Posterior cingulate gyrus (tissue), 11 donors: Measurements from ENCODE around the gene PITX3.

Experiments used
- DNase-seq, 10 donors: peaks; one replicate each; pipeline versions ENCODE4 v3.0.0 to v3.0.0-alpha.2; 2020 to 2021; ENCODE audit warnings: mixed read lengths in 3 of 10
- intact Hi-C: fragments of 100-400 bp; cut with DNase I; formaldehyde crosslinking; loops from one replicate; pipeline ENCODE4 v1.15.1; 2023

PITX3 gene

GRCh38 chr10:102241444-102242117, at the start of gene PITX3:
Gene PITX3 (minus strand): TSS chr10:102241512. CDS start chr10:102232080, 9,432 bp downstream.
- intact Hi-C loops: no loop called here

DNA sequence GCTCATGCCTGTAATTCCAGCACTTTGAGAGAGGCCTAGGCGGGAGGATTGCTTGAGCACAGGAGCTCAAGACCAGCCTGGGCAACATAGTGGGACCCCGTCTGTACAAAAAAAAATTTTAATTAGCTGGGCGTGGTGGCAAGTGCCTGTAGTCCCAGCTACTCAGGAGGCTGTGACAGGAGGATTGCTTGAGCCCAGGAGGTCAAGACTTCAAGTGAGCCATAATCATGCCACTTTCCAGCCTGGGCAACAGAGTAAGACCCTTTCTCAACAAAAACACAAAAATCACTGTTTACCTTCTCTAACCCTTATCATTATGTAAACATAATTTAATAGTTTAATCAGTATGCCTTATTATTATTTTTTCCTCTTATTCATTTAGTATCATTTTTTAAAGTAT, 48.5 kb upstream of the PITX3 start:
- intact Hi-C loops: no loop called here
- DNase-seq: no peak

More at GRCh38 chr10:102241444-102242117, at the start of gene PITX3:
- peak; percentile 20 to 95 (median 70) for DNase-seq

DNA sequence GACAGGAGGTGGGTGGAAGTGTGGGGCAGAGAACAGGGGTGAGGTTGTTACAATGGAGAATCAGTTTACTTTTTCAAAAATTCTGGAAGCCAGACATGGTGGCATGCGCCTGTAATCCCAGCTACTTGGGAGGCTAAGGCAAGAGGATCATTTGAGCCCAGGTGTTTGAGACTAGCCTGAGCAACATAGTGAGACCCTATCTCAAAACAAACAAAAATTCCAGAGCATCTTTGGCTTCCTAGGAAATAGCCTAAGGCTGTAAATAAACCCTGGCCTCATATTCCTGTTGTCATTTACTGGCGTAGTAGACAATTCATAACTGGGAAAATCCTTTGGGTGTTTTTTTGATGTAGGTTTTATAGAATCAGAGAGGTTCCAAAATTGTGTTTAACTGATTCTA, 48.0 kb upstream of the PITX3 start:
- intact Hi-C loops: no loop called here
- DNase-seq: no peak

- no peak for DNase-seq
- intact Hi-C loops: no loop called here
Observed at GRCh38 chr10:102287991-102288390, 46.7 kb upstream of the PITX3 start.

DNA sequence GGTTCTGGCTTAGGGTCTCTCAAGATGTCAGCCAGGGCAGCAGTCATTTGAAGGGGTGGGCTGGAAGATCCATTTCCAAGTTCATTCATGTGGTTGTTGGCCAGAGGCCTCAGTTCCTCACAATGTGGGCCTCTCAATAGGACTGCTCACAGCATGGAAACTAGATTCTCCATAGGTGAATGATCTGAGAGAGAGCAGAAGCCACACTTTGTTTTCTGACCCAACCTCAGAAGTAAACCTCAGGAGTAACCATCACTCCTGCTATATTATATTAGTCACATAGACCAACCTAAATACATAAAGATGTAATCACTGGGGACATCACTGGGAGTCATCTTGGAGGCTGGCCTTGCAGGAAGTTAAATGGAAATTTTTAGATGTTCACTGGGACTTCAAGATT, 46.2 kb upstream of the PITX3 start:
- DNase-seq: no peak
- intact Hi-C loops: no loop called here

DNA sequence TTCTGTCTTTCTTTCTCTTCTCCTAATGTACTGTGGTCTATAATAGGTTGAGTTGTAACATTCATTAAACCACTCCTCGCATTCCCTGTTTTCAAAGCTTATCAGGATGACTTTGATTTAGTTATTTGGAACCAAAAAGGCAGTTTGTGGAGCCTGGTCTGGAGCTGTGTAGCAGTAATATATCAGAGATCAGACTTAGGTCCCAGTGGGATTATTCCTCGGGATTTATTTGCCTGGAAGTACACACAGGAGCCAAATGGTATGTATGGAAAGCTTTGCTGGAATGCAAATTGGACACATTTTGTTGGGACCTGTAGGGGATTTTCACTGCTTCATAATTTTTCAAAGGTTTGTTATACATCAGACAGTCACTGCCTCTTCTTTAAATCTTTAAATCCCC, 44.9 kb upstream of the PITX3 start:
- intact Hi-C loops: no loop called here
- DNase-seq: no peak

DNA sequence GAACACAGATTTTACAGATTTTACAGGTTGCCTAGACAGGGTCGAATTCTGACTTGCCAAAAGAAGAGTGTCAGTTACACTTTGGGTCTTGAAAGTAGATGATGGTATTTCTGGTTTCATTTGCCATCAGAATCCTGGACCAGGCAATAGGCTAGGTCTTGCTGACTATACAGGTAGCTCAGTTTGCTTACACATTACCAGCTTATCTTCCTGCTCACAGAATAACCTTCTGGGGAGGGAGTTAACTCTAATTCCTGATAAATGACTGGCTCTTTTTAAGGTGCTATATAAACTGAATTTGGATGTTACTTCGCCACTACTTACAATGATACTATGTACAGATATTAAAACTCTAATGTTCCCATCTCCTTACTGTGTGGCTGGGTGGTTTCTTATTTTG, 43.8 kb upstream of the PITX3 start:
- no peak for DNase-seq
- intact Hi-C loops: no loop called here

GRCh38 chr10:102284531-102284930, 43.2 kb upstream of the PITX3 start:
- intact Hi-C loops: no loop called here
- no peak for DNase-seq

GRCh38 chr10:102283890-102284289, 42.6 kb upstream of the PITX3 start:
- DNase-seq: no peak
- intact Hi-C loops: no loop called here

- intact Hi-C loops: no loop called here
- DNase-seq: no peak
Observed at GRCh38 chr10:102283488-102283887, 42.2 kb upstream of the PITX3 start.

DNA sequence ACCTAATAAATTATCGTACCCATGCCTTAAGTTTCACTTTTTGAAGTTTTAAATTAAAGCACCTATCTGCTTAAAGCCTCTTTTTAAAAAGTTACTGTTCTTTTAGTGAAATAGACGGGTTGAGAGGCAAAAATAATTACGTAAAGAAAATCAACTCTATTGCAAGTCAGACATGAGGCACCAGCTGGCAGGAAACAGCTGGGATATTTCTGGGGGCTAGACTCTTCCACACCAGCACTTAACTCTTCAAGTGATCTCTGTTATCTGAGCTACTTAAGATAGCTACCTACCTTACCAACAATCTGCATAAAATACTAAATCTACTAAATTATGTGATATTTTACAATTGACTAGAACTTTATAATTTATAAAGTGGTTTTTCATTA, 39.8 kb upstream of the PITX3 start:
- intact Hi-C loops: no loop called here
- no peak for DNase-seq

- intact Hi-C loops: no loop called here
- peak in 1 of 10 donors; percentile 4 for DNase-seq
Observed at GRCh38 chr10:102280397-102281101, 39.2 kb upstream of the PITX3 start.

DNA sequence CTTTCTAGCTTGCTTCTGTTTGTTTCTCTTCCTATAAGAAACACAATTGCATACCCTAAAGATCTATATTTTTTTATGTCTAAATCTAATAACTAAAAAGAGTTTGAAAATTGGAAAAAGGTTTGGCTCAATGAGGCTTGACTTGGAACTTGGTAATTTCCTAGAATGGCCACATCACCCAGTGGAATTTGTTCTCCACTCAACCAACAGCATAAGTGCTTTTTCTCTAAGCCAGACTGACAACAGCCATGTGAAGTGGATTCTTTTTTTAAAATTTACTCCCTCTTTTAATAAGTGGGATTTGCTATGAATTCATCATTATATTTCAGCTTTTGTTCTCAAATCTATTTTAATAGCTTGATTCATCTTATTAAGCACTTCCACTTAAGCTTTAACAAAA, 37.8 kb upstream of the PITX3 start:
- no peak for DNase-seq
- intact Hi-C loops: no loop called here

DNA sequence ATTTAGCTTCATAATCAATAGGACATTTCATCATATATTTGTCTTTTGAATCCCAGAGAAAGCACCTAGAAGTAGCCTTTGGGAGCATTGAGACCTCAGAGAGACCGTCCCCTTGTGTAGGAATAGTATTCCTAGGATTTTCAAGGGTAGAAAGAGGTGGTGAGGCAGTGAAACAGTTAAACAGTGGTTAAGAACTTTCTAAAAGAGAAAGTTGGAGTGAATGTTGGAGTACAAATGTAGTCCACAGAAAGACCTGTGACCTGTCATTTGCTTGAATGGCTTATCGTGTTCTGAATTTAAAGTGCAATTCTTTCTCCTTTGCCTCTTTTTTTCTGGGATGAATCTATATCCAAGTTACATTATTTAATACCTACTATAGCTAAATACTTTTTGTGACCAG, 34.0 kb upstream of the PITX3 start:
- DNase-seq: no peak
- intact Hi-C loops: no loop called here

- intact Hi-C loops: no loop called here
Observed at GRCh38 chr10:102274062-102274461, 32.8 kb upstream of the PITX3 start.

GRCh38 chr10:102269017-102269416, 27.7 kb upstream of the PITX3 start:
- intact Hi-C loops: loop anchor here (10.0 kb wide), 1 partner anchor 56 kb away; no protein-coding TSS in a partner anchor
- no peak for DNase-seq

More at GRCh38 chr10:102274062-102274461, 32.8 kb upstream of the PITX3 start:
- DNase-seq: no peak

DNA sequence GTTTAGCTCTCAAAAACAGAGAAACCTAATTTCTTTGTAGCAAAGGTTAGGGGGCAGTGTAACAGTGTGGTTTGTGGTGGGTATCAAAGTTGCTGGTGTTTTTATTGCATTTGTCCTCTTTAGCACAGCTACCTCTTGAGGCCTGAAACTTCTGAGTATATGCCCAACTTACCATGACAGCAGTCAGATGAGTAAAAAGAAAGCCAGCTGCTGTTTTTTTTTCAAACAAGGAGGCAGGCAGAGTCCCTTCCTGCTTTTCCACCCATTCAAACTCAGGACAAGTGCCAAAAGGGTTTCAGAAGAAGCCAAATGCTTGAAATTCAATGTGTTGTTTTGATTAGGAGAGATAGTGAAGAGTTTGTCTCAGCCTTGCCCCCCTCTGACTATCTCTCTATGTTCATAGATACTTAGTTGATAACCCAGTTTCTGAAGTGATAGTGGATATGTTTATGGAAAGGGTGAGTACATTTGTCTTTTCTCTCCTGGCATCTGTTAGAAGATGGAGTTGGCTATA, 27.1 kb upstream of the PITX3 start:
- intact Hi-C loops: loop anchor here (10.0 kb wide), 1 partner anchor 56 kb away; no protein-coding TSS in a partner anchor
- no peak for DNase-seq

- no peak for DNase-seq
- intact Hi-C loops: loop anchor here (10.0 kb wide), 1 partner anchor 57 kb away; no protein-coding TSS in a partner anchor
Observed at GRCh38 chr10:102267748-102268147, 26.4 kb upstream of the PITX3 start.

DNA sequence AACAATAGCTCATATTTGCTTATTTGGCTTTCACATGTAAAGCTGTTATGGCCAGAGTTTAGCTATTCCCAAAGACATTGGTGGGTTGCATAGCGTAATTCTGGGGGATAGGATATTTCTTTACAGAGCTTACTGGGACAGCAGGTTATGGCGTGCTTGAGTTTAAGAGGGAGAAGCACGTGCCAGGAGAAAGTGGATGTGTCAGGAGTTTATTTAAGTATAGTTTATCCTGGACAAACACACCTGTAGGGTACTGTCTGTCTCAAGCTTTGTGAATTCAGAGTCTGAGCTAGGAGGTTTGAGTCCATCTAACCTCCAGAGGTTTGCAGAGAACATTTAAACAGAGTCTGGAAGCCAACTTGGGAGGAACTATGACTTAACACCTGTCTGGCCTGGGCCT, 25.4 kb upstream of the PITX3 start:
- intact Hi-C loops: loop anchor here (10.0 kb wide), 1 partner anchor 58 kb away; no protein-coding TSS in a partner anchor
- no peak for DNase-seq

GRCh38 chr10:102264371-102264770, 23.1 kb upstream of the PITX3 start:
- intact Hi-C loops: loop anchor here (10.0 kb wide), 1 partner anchor 60 kb away; no protein-coding TSS in a partner anchor
- DNase-seq: no peak

GRCh38 chr10:102262744-102263370, 21.5 kb upstream of the PITX3 start:
- intact Hi-C loops: loop anchor here (10.0 kb wide), 1 partner anchor 62 kb away; no protein-coding TSS in a partner anchor
- DNase-seq: no peak
